Right lobe of liver (tissue), 4 donors: ENCODE measurements around the gene FAM168B.

Experiments
- CTCF ChIP-seq, 4 donors: fragments of 200-600 bp in 3 of 4; fragments of 450-650 bp in 1 of 4; IDR thresholded peaks; one replicate each; pipeline versions ENCODE4 v1.5.1 to v1.8.0; 2016 to 2022; ENCODE audit warnings: antibody characterized with exemption in 4 of 4, mild to moderate bottlenecking in 2 of 4
- POLR2A ChIP-seq: fragments of 450-650 bp; IDR thresholded peaks from one replicate; pipeline ENCODE4 v1.6.1; 2017; ENCODE audit warnings: antibody characterized with exemption, mild to moderate bottlenecking
- donor health status: DM: no; HTN: no; CAD: no.
- donor health status: DM: no; HTN: no; CAD: no.
- donor health status: DM: no; HTN: yes; CAD: no.

GRCh38 chr2:131052741-131053263 is 40.5 kb downstream of the FAM168B start:
- TF ChIP-seq CTCF (IDR thresholded peaks at IDR 0.05) = no peak
- TF ChIP-seq POLR2A = no peak
